OCI-LY7 (cell line): ENCODE measurements around the gene KCNT1. TPM values are rescaled to one million over a fixed set of nuclear protein-coding genes. Genes with fewer than 3 reads are reported as not detected.

ENCODE experiments used
- BruUV-seq: library from RNA; stranded (reverse); fragments of 400-500 nt; replicated peaks from 2 replicates; lab custom pipeline; 2021; lab: Mats Ljungman, UMichigan
- CTCF ChIA-PET: fragments of 300-600 bp; sonication (Branson Sonifier 250); formaldehyde crosslinking; loops from one replicate; lab custom pipeline; 2022; ENCODE audit warnings: antibody characterized with exemption; ENCODE audit not compliant: unreplicated experiment; lab: Charles Lee
- POLR2A ChIA-PET: fragments of 300-600 bp; sonication (Branson Sonifier 250); formaldehyde crosslinking; loops from one replicate; lab custom pipeline; 2022; ENCODE audit warnings: antibody characterized with exemption; lab: Charles Lee
- DNase-seq: peaks from one replicate; pipeline ENCODE4 v3.0.0-alpha.2; 2015; ENCODE audit warnings: low spot score
- H2AFZ ChIP-seq: fragments of 200-600 bp; sonication (generic), shearing (Covaris generic); 2 replicates; pipeline ENCODE4 v1.6.1; 2014; ENCODE audit warnings: mild to moderate bottlenecking, antibody characterized with exemption, low read length, moderate library complexity
- H3K27ac ChIP-seq: fragments of 200-600 bp; sonication (generic); 2 replicates; pipeline ENCODE4 v1.5.1; 2014; ENCODE audit warnings: mixed run types, low read depth, mild to moderate bottlenecking, moderate library complexity, low read length, inconsistent platforms; ENCODE audit not compliant: poor library complexity, severe bottlenecking
- H3K36me3 ChIP-seq: fragments of 200-600 bp; sonication (generic); 2 replicates; pipeline ENCODE4 v1.6.1; 2014; ENCODE audit warnings: mild to moderate bottlenecking, antibody characterized with exemption, low read length, moderate library complexity, mixed read lengths; ENCODE audit not compliant: insufficient read depth
- H3K4me1 ChIP-seq: fragments of 200-600 bp; sonication (generic); 2 replicates; pipeline ENCODE4 v1.5.1; 2014; ENCODE audit warnings: mild to moderate bottlenecking, low read length; ENCODE audit not compliant: insufficient read depth, poor library complexity, severe bottlenecking
- H3K4me2 ChIP-seq: fragments of 200-600 bp; sonication (generic); 2 replicates; pipeline ENCODE4 v1.6.1; 2014; ENCODE audit warnings: mild to moderate bottlenecking, low read length
- H3K4me3 ChIP-seq: fragments of 200-600 bp; sonication (generic); 2 replicates; pipeline ENCODE4 v1.5.1; 2014; ENCODE audit warnings: mild to moderate bottlenecking, low read depth, low read length; ENCODE audit not compliant: poor library complexity, severe bottlenecking
- H3K79me2 ChIP-seq: fragments of 200-600 bp; sonication (generic); 2 replicates; pipeline ENCODE4 v1.6.1; 2016; ENCODE audit warnings: low read depth, mild to moderate bottlenecking, low read length, moderate library complexity, mixed read lengths; ENCODE audit not compliant: insufficient read depth
- H3K9me2 ChIP-seq: fragments of 200-600 bp; sonication (generic); 2 replicates; pipeline ENCODE4 v1.6.1; 2016; ENCODE audit warnings: mild to moderate bottlenecking, low read length, mixed read lengths; ENCODE audit not compliant: insufficient read depth
- H3K9me3 ChIP-seq: fragments of 200-600 bp; sonication (generic); 2 replicates; pipeline ENCODE4 v1.6.1; 2014; ENCODE audit warnings: mild to moderate bottlenecking, mixed run types, low read length, mixed read lengths
- H4K20me1 ChIP-seq: fragments of 200-600 bp; sonication (generic); 2 replicates; pipeline ENCODE4 v1.6.1; 2014; ENCODE audit warnings: mild to moderate bottlenecking, antibody characterized with exemption, low read length, moderate library complexity, mixed read lengths; ENCODE audit not compliant: insufficient read depth
- CTCF ChIP-seq: fragments of 200-600 bp; sonication (generic); conservative IDR thresholded peaks from 2 replicates; pipeline ENCODE4 v1.5.1; 2014; ENCODE audit warnings: mild to moderate bottlenecking, antibody characterized with exemption, low read length, moderate library complexity, mixed read lengths
- EZH2phosphoT487 ChIP-seq: fragments of 200-600 bp; sonication (generic); IDR thresholded peaks from 2 replicates; pipeline ENCODE4 v1.6.1; 2018; ENCODE audit warnings: low read depth, borderline replicate concordance, mild to moderate bottlenecking, mixed run types, antibody characterized with exemption, low read length, moderate library complexity, mixed read lengths
- intact Hi-C: fragments of 100-400 bp; cut with micrococcal nuclease; formaldehyde crosslinking; loops from one replicate; pipeline ENCODE4 v1.10.0; 2022; ENCODE audit not compliant: unreplicated experiment
- total RNA-seq, 2 experiments: library from RNA; depleted of rRNA in 1 of 2; stranded (reverse); fragments of >200 nt in 1 of 2; shearing (Covaris generic) in 1 of 2; gene quantifications; 2 replicates each; pipeline ENCODE4 v1.2.3, GENCODE V29; 2014 to 2022

The KCNT1 gene
- total RNA-seq, 2 experiments from 2014 or later: not detected

DNA sequence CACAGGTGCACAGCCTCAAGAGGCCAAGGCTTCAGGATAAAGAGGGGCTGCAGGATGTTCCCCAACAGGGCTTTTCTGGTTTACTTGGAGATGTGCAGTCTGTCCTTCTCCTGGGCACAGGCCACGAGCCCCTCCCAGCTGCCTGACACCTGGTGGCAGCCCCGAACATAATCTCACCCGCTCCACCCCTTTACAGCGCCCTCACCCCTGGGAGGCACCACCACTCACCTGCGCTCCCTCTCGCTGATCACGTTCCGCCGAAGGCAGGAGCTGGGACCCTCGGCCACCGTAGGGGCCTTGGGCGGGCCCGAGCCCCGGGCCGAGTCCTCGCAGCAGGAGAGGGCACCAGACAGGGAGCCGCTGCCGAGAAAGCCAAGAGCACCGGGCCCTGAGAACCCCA is 3.2 kb upstream of the KCNT1 start:
- Histone ChIP-seq H4K20me1 (no peaks in the 10 kb centered on the region), H3K4me3 (no peak overlapping the region), H3K36me3 (no peaks in the 10 kb centered on the region), H3K27ac (no peak overlapping the region), H3K4me1 (no peaks in the 10 kb centered on the region), H3K9me3 (no peaks in the 10 kb centered on the region), H2AFZ (no peak overlapping the region), H3K9me2 (no peaks in the 10 kb centered on the region), H3K79me2 (no peaks in the 10 kb centered on the region), H3K4me2 (no peak overlapping the region)
- ChIA-PET POLR2A (no interaction called here), CTCF (no interaction called here)
- no TSS peak for BruUV-seq
- TF ChIP-seq CTCF: no peak
- no peak for TF ChIP-seq EZH2phosphoT487
- intact Hi-C loops: no loop called here
- no peak for DNase-seq

DNA sequence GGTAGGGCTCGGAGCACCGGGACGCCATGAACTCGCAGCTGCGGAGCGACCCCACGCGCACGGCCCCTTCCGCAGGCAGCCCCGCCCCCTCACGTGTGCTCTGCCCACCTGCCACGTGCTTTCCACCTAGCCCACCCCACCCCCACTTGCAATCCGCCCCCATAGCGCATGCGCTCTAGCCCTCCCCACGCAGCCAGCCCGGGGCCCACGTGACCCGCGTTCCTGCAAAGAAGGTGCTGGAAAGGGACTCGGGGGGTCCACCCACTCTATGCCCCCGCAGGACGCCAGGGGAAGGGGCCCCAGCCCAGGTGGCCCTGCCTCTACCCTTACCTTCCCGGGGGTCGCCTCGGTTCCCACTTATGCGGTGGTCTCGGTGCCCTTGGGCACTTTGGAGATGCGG is 2.5 kb upstream of the KCNT1 start, which contains the start of gene SOHLH1:
TSS of gene SOHLH1 (minus strand) at position 42 of the 400 bp plus-strand sequence. CDS start at position 28, 14 bp downstream.
- Histone ChIP-seq H3K27ac (no peak within 1 kb of the TSS), H3K4me3 (no peak within 1 kb of the TSS), H3K36me3 (no peaks in the 10 kb centered on the region), H3K4me2 (no peak within 1 kb of the TSS), H3K79me2 (no peaks in the 10 kb centered on the region), H4K20me1 (no peaks in the 10 kb centered on the region), H2AFZ (no peak within 1 kb of the TSS), H3K4me1 (no peaks in the 10 kb centered on the region), H3K9me2 (no peaks in the 10 kb centered on the region), H3K9me3 (no peaks in the 10 kb centered on the region)
- TF ChIP-seq EZH2phosphoT487 (no peak), CTCF (no peak)
- no TSS peak for BruUV-seq
- CTCF ChIA-PET: no interaction called here
- intact Hi-C loops: no loop called here
- DNase-seq: no peak
- POLR2A ChIA-PET: no interaction called here

GRCh38 chr9:135700525-135700924 is 1.5 kb upstream of the KCNT1 start:
- ChIA-PET POLR2A (no interaction called here), CTCF (interaction anchor here (0.5 kb wide), 1 partner anchor 761 kb away, joined by 3 read pairs; no protein-coding TSS in a partner anchor)
- Histone ChIP-seq H4K20me1 (no peaks in the 10 kb centered on the region), H3K36me3 (no peaks in the 10 kb centered on the region), H2AFZ (no peak overlapping the region), H3K79me2 (no peaks in the 10 kb centered on the region), H3K4me3 (no peak overlapping the region), H3K4me2 (no peak overlapping the region), H3K27ac (no peak overlapping the region), H3K4me1 (no peaks in the 10 kb centered on the region), H3K9me2 (no peaks in the 10 kb centered on the region), H3K9me3 (no peaks in the 10 kb centered on the region)
- no peak for TF ChIP-seq CTCF
- no peak for TF ChIP-seq EZH2phosphoT487
- BruUV-seq: no TSS peak
- intact Hi-C loops: no loop called here
- no peak for DNase-seq
